DND-41 (cell line): ENCODE results near the gene DGKH.

ENCODE experiments used
- EZH2 ChIP-seq: IDR thresholded peaks from 3 replicates; pipeline ENCODE4 v1.6.1; 2012; ENCODE audit warnings: borderline replicate concordance, low read depth, mild to moderate bottlenecking, moderate library complexity, low read length, inconsistent platforms; ENCODE audit not compliant: severe bottlenecking
- TF ChIP-seq, protein P1 (sequence below): IDR thresholded peaks from 2 replicates; pipeline ENCODE4 v1.5.1; 2012; ENCODE audit warnings: borderline replicate concordance, low read length, moderate library complexity, mild to moderate bottlenecking; ENCODE audit not compliant: poor library complexity, severe bottlenecking; ENCODE audit errors: extremely low read depth

DNA sequence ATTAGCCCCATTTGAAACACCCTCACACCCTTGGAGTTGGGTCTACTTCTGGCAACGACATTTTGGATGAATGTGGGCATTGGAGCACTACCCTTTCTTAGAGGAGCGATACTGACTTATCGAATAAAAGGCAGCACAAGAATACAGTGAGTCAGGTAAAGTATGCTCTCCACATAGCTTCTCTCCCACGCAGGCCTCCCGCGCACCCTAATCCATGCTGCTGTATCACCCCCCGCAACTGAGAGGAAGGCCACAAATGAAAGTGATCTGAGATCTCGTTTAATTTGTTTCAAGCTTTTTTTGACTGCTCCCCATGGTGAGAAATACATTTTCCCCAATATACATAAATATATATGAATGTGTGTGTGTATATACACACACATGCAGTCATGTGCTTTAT lies 198.1 kb downstream of the DGKH start:
- TF ChIP-seq, protein P1, sequence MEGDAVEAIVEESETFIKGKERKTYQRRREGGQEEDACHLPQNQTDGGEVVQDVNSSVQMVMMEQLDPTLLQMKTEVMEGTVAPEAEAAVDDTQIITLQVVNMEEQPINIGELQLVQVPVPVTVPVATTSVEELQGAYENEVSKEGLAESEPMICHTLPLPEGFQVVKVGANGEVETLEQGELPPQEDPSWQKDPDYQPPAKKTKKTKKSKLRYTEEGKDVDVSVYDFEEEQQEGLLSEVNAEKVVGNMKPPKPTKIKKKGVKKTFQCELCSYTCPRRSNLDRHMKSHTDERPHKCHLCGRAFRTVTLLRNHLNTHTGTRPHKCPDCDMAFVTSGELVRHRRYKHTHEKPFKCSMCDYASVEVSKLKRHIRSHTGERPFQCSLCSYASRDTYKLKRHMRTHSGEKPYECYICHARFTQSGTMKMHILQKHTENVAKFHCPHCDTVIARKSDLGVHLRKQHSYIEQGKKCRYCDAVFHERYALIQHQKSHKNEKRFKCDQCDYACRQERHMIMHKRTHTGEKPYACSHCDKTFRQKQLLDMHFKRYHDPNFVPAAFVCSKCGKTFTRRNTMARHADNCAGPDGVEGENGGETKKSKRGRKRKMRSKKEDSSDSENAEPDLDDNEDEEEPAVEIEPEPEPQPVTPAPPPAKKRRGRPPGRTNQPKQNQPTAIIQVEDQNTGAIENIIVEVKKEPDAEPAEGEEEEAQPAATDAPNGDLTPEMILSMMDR: no peak
- TF ChIP-seq EZH2: no peak
